ENCODE measurements around the gene DTX1.

Gene DTX1

GRCh38 chr12:113066813-113067400 lies 10.4 kb downstream of the DTX1 start:
- TF ChIP-seq MYC (IDR thresholded peaks at IDR 0.05; ENCODE audit: low read depth, low read length) (no peak), POLR2A (IDR thresholded peaks at IDR 0.05; ENCODE audit: extremely low read depth, insufficient read length) (no peak), MAX (IDR thresholded peaks at IDR 0.05; ENCODE audit: low read depth, low read length) (no peak)
- TF ChIP-seq, protein P1, sequence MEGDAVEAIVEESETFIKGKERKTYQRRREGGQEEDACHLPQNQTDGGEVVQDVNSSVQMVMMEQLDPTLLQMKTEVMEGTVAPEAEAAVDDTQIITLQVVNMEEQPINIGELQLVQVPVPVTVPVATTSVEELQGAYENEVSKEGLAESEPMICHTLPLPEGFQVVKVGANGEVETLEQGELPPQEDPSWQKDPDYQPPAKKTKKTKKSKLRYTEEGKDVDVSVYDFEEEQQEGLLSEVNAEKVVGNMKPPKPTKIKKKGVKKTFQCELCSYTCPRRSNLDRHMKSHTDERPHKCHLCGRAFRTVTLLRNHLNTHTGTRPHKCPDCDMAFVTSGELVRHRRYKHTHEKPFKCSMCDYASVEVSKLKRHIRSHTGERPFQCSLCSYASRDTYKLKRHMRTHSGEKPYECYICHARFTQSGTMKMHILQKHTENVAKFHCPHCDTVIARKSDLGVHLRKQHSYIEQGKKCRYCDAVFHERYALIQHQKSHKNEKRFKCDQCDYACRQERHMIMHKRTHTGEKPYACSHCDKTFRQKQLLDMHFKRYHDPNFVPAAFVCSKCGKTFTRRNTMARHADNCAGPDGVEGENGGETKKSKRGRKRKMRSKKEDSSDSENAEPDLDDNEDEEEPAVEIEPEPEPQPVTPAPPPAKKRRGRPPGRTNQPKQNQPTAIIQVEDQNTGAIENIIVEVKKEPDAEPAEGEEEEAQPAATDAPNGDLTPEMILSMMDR (IDR thresholded peaks at IDR 0.05; ENCODE audit: low read depth, low read length), result no peak
- no peak overlapping the region for H3K4me3 ChIP-seq (ENCODE audit: low read depth, low read length)
- DNase-seq (ENCODE audit: low read depth), result no peak

DNA sequence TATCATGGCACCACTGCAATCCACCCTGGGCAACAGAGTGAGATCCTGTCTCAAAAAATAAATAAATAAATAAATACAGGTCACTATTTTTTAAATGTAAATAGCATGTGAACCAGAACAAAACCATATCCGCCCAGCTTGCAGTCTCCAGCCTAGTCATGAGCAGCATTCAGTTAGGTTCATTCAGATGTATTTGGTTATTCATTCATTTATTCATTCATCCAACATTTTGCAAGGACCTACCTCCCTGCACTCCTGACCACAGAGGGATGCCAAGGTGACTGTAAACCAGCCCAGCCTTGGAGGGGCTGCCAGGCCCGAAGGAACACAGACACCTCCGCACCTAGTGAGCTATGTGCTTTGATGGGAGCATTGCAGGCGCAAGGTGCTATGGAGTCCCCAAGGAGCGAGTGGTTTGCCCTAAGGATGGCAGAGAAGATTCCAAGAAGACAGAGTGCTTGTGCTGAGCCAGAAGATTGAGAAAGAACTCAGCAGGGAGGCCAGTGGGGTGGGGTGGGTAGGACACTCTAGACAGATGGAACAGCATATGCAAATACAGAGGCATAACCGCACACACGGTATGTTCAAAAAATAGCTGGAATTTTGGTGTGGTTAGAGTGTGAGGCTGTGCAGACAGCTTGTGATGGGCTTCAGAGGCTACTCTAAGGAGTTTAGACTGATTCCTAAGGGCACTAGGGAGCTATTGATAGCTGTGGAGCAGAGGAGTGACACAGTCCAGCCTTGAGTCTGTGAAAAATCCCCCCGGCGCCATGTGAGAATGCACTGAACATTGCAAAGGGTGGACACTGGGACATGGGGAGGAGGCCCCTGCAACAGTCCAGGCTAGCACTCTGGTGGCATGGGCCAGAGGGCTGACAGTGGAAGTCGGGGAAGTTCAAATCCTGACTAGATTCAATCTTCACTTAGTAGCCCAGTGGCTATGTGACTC lies 11.7 kb downstream of the DTX1 start:
- peak; percentile 45 for DNase-seq (ENCODE audit: low read depth)
- H3K4me3 ChIP-seq (ENCODE audit: low read depth, low read length), result no peak overlapping the region
- TF ChIP-seq MYC (IDR thresholded peaks at IDR 0.05; ENCODE audit: low read depth, low read length) (no peak), MAX (IDR thresholded peaks at IDR 0.05; ENCODE audit: low read depth, low read length) (no peak), POLR2A (IDR thresholded peaks at IDR 0.05; ENCODE audit: extremely low read depth, insufficient read length) (no peak)
- TF ChIP-seq, protein P1 (IDR thresholded peaks at IDR 0.05; ENCODE audit: low read depth, low read length), result no peak

- H3K4me3 ChIP-seq (ENCODE audit: low read depth, low read length), result no peak overlapping the region
- TF ChIP-seq, protein P1 (IDR thresholded peaks at IDR 0.05; ENCODE audit: low read depth, low read length), result no peak
- TF ChIP-seq POLR2A (IDR thresholded peaks at IDR 0.05; ENCODE audit: extremely low read depth, insufficient read length) (no peak), MYC (IDR thresholded peaks at IDR 0.05; ENCODE audit: low read depth, low read length) (no peak), MAX (IDR thresholded peaks at IDR 0.05; ENCODE audit: low read depth, low read length) (no peak)
- DNase-seq (ENCODE audit: low read depth), result peak; percentile 49
Measured at GRCh38 chr12:113069149-113069548, 12.6 kb downstream of the DTX1 start.

DNA sequence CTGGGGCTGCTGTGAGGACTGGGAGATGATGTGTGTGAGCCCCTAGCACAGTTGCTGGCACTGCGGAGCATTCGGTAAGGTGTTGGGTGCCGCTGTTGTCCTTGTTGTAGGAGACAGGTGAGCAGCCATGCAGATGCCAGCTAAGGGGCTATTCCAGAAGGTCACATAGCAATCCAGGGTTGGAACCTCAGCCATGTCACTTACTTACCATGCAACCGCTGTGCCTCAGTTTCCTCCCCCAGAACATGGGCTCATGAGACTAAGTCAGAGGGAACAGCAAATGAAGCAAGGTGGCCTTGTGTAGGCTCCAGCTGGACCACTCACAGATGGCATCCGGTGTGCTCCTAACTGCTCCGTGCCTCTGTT lies 13.2 kb downstream of the DTX1 start:
- H3K4me3 ChIP-seq (ENCODE audit: low read depth, low read length), result no peak overlapping the region
- TF ChIP-seq, protein P1 (IDR thresholded peaks at IDR 0.05; ENCODE audit: low read depth, low read length), result no peak
- TF ChIP-seq POLR2A (IDR thresholded peaks at IDR 0.05; ENCODE audit: extremely low read depth, insufficient read length), result no peak
- TF ChIP-seq MYC (IDR thresholded peaks at IDR 0.05; ENCODE audit: low read depth, low read length), result no peak
- no peak for TF ChIP-seq MAX (IDR thresholded peaks at IDR 0.05; ENCODE audit: low read depth, low read length)
- no peak for DNase-seq (ENCODE audit: low read depth)

DNA sequence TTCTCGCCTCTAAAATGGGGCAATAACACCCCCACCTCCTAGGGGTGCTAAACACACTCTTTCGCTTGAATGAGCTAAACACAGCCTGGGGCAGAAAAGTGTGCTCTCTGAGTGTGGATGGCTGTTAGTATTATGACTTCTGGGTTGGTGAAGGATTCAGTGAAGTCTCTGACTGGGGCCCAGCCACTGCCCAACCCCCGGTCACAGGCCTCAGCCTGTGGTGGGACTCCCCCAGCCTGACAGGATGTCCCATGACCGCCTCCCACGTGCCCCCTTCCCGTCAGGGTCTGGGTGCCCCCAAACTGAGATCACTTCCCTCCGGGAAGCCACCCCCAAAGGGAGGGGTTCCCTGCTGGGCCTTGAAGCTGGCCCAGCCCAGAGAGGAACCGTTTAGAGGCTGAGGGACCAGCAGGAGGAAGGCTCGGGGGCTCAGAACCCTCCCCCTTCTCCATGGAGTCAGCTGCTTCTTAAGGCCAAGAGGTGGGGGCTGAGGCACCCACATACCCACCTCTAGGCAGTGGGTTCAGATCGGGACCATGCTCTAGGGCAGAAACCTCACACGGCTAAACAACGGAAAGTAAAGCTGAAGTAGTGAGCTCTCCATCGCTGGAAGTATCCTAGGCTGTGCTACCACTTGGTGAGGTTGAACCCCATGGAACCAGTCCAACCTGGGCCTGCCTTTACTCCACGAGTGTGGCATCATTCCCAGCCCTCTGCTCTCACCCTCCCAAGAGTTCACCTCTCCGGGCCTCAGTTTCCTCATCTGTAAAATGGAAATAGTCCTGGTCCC lies 13.8 kb downstream of the DTX1 start:
- TF ChIP-seq MAX (IDR thresholded peaks at IDR 0.05; ENCODE audit: low read depth, low read length), result peak; percentile 86
- no peak for TF ChIP-seq POLR2A (IDR thresholded peaks at IDR 0.05; ENCODE audit: extremely low read depth, insufficient read length)
- TF ChIP-seq MYC (IDR thresholded peaks at IDR 0.05; ENCODE audit: low read depth, low read length), result peak; percentile 55; the same call in 1 of the 2 replicates
- TF ChIP-seq, protein P1 (IDR thresholded peaks at IDR 0.05; ENCODE audit: low read depth, low read length), result no peak
- no peak overlapping the region for H3K4me3 ChIP-seq (ENCODE audit: low read depth, low read length)
- DNase-seq (ENCODE audit: low read depth), result peak; percentile 93

All from NB4 (cell line).